Measurements from ENCODE around the gene UTRN. TPM values are rescaled to one million over a fixed set of nuclear protein-coding genes. Genes with fewer than 3 reads are reported as not detected.

The UTRN gene
- total RNA-seq, 1 experiment from 2014 or later: 125 TPM

- CTCF ChIA-PET: interaction anchor here (0.6 to 1.2 kb wide), 2 partner anchors 17 to 49 kb away, joined by 3 read pairs; no protein-coding TSS in a partner anchor
- peak overlapping the region; percentile 84 for H3K27ac Mint-ChIP-seq
These were observed 1.3 kb upstream of the UTRN start for GRCh38 chr6:144283646-144284477.

GRCh38 chr6:144284478-144284782 lies 705 bp upstream of the UTRN start:
- peak overlapping the region; percentile 84 for H3K27ac Mint-ChIP-seq
- no peak for ATAC-seq

More at GRCh38 chr6:144283646-144284477, 1.3 kb upstream of the UTRN start:
- Mint-ChIP-seq H3K4me3 (peak overlapping the region; percentile 100), H3K4me1 (peaks cover 46% of the 10 kb centered on the region), H3K9me3 (no peaks in the 10 kb centered on the region), H3K36me3 (peaks cover 3% of the 10 kb centered on the region; the same call in 1 of the 2 replicates), H3K27me3 (ENCODE audit: low read depth) (no peaks in the 10 kb centered on the region; the same call in 1 of the 2 replicates)
- ATAC-seq (no peak), DNase-seq (ENCODE audit: low spot score) (no peak)
- TF ChIP-seq ZNF232 (CRISPR knock-in tag; IDR thresholded peaks at IDR 0.05) (no peak), GABPB1 (CRISPR knock-in tag; IDR thresholded peaks at IDR 0.05) (peak; percentile 26; the same call in 1 of the 2 replicates), ATF2 (CRISPR knock-in tag; IDR thresholded peaks at IDR 0.05; ENCODE audit: borderline replicate concordance, low read depth) (no peak)
- POLR2A ChIA-PET: interaction anchor here (0.7 kb wide), 1 partner anchor 174 kb away, joined by 3 read pairs; no protein-coding TSS in a partner anchor

More at GRCh38 chr6:144284478-144284782, 705 bp upstream of the UTRN start:
- peaks cover 40% of the 10 kb centered on the region for H3K4me1 Mint-ChIP-seq
- TF ChIP-seq CREM (CRISPR knock-in tag; IDR thresholded peaks at IDR 0.05) (no peak), TCF7 (CRISPR knock-in tag; IDR thresholded peaks at IDR 0.05; ENCODE audit: low read depth) (no peak), ZNF219 (CRISPR knock-in tag; IDR thresholded peaks at IDR 0.05; ENCODE audit: borderline replicate concordance) (no peak), ZNF396 (CRISPR knock-in tag; IDR thresholded peaks at IDR 0.05; ENCODE audit: borderline replicate concordance) (no peak), OVOL2 (CRISPR knock-in tag; IDR thresholded peaks at IDR 0.05; ENCODE audit: borderline replicate concordance) (no peak), CREB1 (CRISPR knock-in tag; IDR thresholded peaks at IDR 0.05) (no peak), ELF4 (CRISPR knock-in tag; IDR thresholded peaks at IDR 0.05; ENCODE audit: low read depth) (no peak), ERG (CRISPR knock-in tag; IDR thresholded peaks at IDR 0.05) (no peak), ZBTB43 (CRISPR knock-in tag; IDR thresholded peaks at IDR 0.05) (no peak), ZNF423 (CRISPR knock-in tag; IDR thresholded peaks at IDR 0.05) (no peak), USF1 (CRISPR knock-in tag; IDR thresholded peaks at IDR 0.05) (no peak), ZBTB21 (CRISPR knock-in tag; IDR thresholded peaks at IDR 0.05; ENCODE audit: borderline replicate concordance) (no peak), MXD4 (CRISPR knock-in tag; IDR thresholded peaks at IDR 0.05; ENCODE audit: borderline replicate concordance) (no peak), E2F4 (CRISPR knock-in tag; IDR thresholded peaks at IDR 0.05; ENCODE audit: borderline replicate concordance, low read depth) (no peak), ATF1 (CRISPR knock-in tag; IDR thresholded peaks at IDR 0.05) (no peak), ETV6 (CRISPR knock-in tag; IDR thresholded peaks at IDR 0.05) (no peak), CBFB (CRISPR knock-in tag; IDR thresholded peaks at IDR 0.05; ENCODE audit: low read depth) (no peak), GABPB1 (CRISPR knock-in tag; IDR thresholded peaks at IDR 0.05) (no peak)
- CTCF ChIA-PET: interaction anchor here (0.6 to 1.2 kb wide), 2 partner anchors 18 to 48 kb away, joined by 3 read pairs; no protein-coding TSS in a partner anchor
- H3K27me3 Mint-ChIP-seq (ENCODE audit: low read depth): no peaks in the 10 kb centered on the region; the same call in 1 of the 2 replicates
- POLR2A ChIA-PET: no interaction called here
- H3K36me3 Mint-ChIP-seq: peaks cover 3% of the 10 kb centered on the region; the same call in 1 of the 2 replicates
- DNase-seq (ENCODE audit: low spot score): no peak
- H3K4me3 Mint-ChIP-seq: peak overlapping the region; percentile 100
- no peaks in the 10 kb centered on the region for H3K9me3 Mint-ChIP-seq

All from WTC11 (cell line).